HEK293 (cell line): ENCODE results near the gene SMIM24.

Source experiments
- YY1 ChIP-seq: fragments of 450-650 bp; formaldehyde crosslinking; IDR thresholded peaks from 2 replicates; pipeline ENCODE4 v1.5.1; 2018; ENCODE audit warnings: missing biosample characterization, missing genetic modification characterization
- ZNF23 ChIP-seq: fragments of 450-650 bp; formaldehyde crosslinking; IDR thresholded peaks from 2 replicates; pipeline ENCODE4 v1.5.1; 2016; ENCODE audit warnings: missing biosample characterization, missing genetic modification characterization, borderline replicate concordance
- ZNF37A ChIP-seq: fragments of 450-650 bp; IDR thresholded peaks from 2 replicates; pipeline ENCODE4 v1.5.1; 2018; ENCODE audit warnings: missing biosample characterization, missing genetic modification characterization
- ZNF391 ChIP-seq: fragments of 450-650 bp; formaldehyde crosslinking; IDR thresholded peaks from 2 replicates; pipeline ENCODE4 v1.5.1; 2016; ENCODE audit warnings: low read depth, missing biosample characterization, missing genetic modification characterization, borderline replicate concordance
- TF ChIP-seq, protein P1 (sequence below): fragments of 450-650 bp; formaldehyde crosslinking; IDR thresholded peaks from 2 replicates; pipeline ENCODE4 v1.5.1; 2016; ENCODE audit warnings: missing biosample characterization, missing genetic modification characterization

GRCh38 chr19:3433313-3433712 lies 47.0 kb downstream of the SMIM24 start:
- TF ChIP-seq, protein P1, sequence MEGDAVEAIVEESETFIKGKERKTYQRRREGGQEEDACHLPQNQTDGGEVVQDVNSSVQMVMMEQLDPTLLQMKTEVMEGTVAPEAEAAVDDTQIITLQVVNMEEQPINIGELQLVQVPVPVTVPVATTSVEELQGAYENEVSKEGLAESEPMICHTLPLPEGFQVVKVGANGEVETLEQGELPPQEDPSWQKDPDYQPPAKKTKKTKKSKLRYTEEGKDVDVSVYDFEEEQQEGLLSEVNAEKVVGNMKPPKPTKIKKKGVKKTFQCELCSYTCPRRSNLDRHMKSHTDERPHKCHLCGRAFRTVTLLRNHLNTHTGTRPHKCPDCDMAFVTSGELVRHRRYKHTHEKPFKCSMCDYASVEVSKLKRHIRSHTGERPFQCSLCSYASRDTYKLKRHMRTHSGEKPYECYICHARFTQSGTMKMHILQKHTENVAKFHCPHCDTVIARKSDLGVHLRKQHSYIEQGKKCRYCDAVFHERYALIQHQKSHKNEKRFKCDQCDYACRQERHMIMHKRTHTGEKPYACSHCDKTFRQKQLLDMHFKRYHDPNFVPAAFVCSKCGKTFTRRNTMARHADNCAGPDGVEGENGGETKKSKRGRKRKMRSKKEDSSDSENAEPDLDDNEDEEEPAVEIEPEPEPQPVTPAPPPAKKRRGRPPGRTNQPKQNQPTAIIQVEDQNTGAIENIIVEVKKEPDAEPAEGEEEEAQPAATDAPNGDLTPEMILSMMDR = no peak
- TF ChIP-seq ZNF391 (tag by site-specific recombination) (no peak), ZNF23 (tag by site-specific recombination) (no peak), ZNF37A (no peak), YY1 (tag by site-specific recombination) (no peak)
